Measurements from ENCODE around the gene NDUFAF8. TPM values are rescaled to one million over a fixed set of nuclear protein-coding genes. Genes with fewer than 3 reads are reported as not detected.

The NDUFAF8 gene
- total RNA-seq, 6 experiments from 2014 or later, result 15.7 to 35.9 (median 23.3) TPM

DNA sequence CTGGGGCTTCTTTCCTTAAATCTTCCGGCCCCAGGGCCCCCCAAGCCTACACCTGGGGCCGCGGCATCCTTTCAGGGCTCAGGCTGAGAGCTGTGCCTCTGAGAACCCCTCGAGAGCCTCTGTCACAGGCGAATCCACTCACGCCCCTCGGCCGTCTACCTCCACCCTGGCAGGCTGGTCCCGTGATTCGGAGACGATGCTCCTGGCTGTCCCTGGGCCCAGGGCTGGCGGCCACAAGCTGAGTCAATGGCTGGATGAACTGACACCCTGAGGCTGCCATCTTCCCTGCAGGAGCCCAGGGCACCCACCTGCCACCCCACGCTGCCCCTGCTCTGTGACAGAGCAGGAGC is 4.6 kb upstream of the NDUFAF8 start:
- Histone ChIP-seq H3K27me3 (no peaks in the 10 kb centered on the region), H3K9me3 (no peaks in the 10 kb centered on the region), H3K36me3 (peaks cover 0 to 19% (median 1%) of the 10 kb centered on the region in 4 donors), H3K4me3 (no peak overlapping the region), H3K27ac (no peak overlapping the region), H3K4me1 (peaks cover 0 to 11% (median 3%) of the 10 kb centered on the region in 4 donors)
- ATAC-seq (no peak), DNase-seq (no peak)
- 93% methylated on average over 3 of the region's 13 CpGs for WGBS (ENCODE audit: insufficient coverage, low coverage, low lambda C conversion rate, missing lambda C conversion rate)
- intact Hi-C loops (cut with DNase I), result loop anchor here in 1 of 2 donors (10.0 kb wide), 1 partner anchor 90 kb away; no protein-coding TSS in a partner anchor
- TF ChIP-seq POLR2A (IDR thresholded peaks at IDR 0.05), result no peak
- TF ChIP-seq, protein P1, sequence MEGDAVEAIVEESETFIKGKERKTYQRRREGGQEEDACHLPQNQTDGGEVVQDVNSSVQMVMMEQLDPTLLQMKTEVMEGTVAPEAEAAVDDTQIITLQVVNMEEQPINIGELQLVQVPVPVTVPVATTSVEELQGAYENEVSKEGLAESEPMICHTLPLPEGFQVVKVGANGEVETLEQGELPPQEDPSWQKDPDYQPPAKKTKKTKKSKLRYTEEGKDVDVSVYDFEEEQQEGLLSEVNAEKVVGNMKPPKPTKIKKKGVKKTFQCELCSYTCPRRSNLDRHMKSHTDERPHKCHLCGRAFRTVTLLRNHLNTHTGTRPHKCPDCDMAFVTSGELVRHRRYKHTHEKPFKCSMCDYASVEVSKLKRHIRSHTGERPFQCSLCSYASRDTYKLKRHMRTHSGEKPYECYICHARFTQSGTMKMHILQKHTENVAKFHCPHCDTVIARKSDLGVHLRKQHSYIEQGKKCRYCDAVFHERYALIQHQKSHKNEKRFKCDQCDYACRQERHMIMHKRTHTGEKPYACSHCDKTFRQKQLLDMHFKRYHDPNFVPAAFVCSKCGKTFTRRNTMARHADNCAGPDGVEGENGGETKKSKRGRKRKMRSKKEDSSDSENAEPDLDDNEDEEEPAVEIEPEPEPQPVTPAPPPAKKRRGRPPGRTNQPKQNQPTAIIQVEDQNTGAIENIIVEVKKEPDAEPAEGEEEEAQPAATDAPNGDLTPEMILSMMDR (IDR thresholded peaks at IDR 0.05), result no peak

DNA sequence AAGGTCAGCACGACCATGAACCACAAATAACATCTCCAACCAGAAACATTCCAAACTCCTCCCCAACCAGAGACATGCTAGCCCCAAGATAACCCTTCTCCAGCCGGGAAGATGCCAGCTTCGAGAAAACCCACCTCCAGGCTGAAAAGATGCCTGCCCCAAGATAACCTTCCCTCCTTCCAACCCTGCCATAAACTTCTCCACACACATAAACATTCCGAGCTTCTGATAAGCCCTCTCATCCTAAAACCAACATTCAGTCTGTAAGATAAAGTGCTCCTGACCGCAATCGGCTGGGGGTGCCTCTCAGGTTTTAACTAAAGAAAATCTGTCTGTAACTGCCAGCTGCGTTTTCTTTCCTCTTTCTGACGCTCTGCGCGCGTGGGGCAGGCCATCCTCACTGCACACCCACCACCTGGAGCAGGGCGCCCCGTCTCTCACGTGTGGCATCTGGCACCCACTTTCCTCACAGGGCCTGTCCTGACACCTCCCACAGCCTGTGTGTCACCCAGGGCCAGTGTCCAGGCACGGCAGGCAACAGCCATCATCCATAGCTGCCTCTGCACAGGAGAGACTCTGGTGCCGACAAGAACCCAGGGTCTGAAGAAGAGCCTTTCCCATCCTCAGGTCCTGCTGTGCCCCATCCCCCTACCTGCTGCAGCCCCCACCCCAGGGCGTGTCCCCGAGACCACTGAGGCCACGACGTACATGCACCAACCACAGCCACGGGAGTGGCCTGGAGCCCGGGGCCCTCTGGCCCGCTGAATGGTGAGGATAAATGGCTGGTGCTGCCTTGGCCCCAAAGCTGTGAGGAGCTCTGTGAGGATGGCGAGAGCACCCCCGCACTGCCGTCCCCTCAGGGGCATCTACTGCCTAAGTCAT is 3.9 kb upstream of the NDUFAF8 start:
- intact Hi-C loops (cut with DNase I), result loop anchor here in 1 of 2 donors (10.0 kb wide), 1 partner anchor 90 kb away; no protein-coding TSS in a partner anchor
- no peak for TF ChIP-seq POLR2A (IDR thresholded peaks at IDR 0.05)
- TF ChIP-seq, protein P1 (IDR thresholded peaks at IDR 0.05), result no peak
- H3K9me3 ChIP-seq, result no peaks in the 10 kb centered on the region
- H3K36me3 ChIP-seq, result peaks cover 0 to 14% (median 1%) of the 10 kb centered on the region in 4 donors
- no peaks in the 10 kb centered on the region for H3K27me3 ChIP-seq
- no peak for DNase-seq
- H3K4me3 ChIP-seq, result no peak overlapping the region
- ATAC-seq, result no peak
- no peak overlapping the region for H3K27ac ChIP-seq
- H3K4me1 ChIP-seq, result peaks cover 0 to 11% (median 5%) of the 10 kb centered on the region in 4 donors
- 95% methylated on average over 15 of the region's 26 CpGs for WGBS (ENCODE audit: insufficient coverage, low coverage, low lambda C conversion rate, missing lambda C conversion rate)

DNA sequence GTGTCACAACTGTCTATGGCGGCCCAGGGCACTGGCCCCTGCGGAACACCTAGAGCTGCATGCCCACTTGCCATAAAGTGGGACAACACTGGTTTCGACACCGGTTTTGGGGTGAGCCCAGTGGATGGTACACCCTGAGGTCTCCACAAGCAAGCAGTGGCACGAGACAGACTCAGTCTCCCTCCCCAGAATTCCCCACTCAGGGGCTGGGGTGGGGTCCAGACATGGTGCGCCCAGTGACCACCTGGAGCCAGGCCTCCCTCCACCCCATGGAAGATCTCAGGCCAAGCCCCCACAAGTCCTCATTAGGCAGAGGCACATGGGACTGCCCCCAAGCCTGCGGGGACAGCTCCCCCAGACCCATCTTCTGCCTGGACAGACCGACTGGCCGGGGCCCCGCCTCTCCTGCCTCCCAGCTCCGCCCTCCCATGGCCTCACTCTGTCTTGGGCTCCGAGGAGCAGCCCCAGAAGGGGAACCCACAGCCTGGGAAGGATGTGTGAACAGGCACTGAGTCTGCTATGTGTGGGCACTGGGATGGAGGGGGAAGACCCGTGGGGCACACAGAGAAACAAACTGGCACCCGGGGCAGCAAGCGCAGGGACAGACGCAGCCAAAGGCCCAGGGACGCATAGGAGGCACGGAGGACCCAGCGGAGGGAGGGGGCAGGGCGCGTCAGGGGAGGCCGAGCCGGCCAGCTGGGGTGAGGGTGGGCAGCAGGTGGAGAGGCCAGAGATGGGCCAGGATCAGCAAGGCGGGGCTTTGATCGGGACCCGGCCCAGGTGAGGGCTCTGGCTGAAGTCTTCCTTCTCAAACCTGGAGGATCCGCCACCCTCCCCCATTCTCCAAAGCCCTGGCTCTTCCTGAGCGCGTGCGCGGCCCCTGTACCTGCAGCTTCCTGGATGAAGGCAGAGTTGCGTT is 3.0 kb upstream of the NDUFAF8 start:
- H3K4me3 ChIP-seq, result no peak overlapping the region
- intact Hi-C loops (cut with DNase I), result loop anchor here in 1 of 2 donors (10.0 kb wide), 1 partner anchor 91 kb away; no protein-coding TSS in a partner anchor
- 92% methylated on average over 8 of the region's 32 CpGs for WGBS (ENCODE audit: insufficient coverage, low coverage, low lambda C conversion rate, missing lambda C conversion rate)
- no peaks in the 10 kb centered on the region for H3K9me3 ChIP-seq
- H3K4me1 ChIP-seq, result peaks cover 0 to 12% (median 5%) of the 10 kb centered on the region in 4 donors
- no peak overlapping the region for H3K27ac ChIP-seq
- ATAC-seq, result no peak
- no peaks in the 10 kb centered on the region for H3K27me3 ChIP-seq
- TF ChIP-seq, protein P1 (IDR thresholded peaks at IDR 0.05), result no peak
- TF ChIP-seq POLR2A (IDR thresholded peaks at IDR 0.05), result no peak
- peaks cover 0 to 14% (median 1%) of the 10 kb centered on the region in 4 donors for H3K36me3 ChIP-seq
- peak in 1 of 3 donors; percentile 20 for DNase-seq

DNA sequence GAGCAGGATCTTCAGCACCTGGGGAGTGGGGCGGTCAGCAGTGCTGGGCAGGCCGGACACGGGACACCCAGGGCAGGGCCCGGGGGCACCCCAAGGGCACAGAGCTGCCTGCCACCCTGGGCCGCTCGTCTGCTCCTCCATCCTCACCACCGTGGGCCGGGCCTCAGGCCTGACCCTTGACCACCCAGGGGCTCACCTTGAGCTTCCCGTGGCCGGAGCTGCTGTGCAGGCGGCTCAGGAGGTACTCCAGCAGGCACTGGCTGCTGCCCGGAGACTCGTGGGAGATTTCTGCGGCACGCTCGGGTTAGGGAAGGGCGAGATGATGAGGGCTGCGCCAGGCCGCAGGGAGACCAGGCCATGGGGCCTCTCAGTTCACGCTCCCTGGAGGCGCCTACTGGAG is 2.3 kb upstream of the NDUFAF8 start:
- Histone ChIP-seq H3K36me3 (peaks cover 0 to 14% (median 1%) of the 10 kb centered on the region in 4 donors), H3K4me3 (no peak overlapping the region), H3K27ac (no peak overlapping the region), H3K27me3 (no peaks in the 10 kb centered on the region), H3K4me1 (peaks cover 0 to 12% (median 5%) of the 10 kb centered on the region in 4 donors), H3K9me3 (no peaks in the 10 kb centered on the region)
- WGBS (ENCODE audit: insufficient coverage, low coverage, low lambda C conversion rate, missing lambda C conversion rate), result no CpG with 5 or more reads among the region's 21 CpGs
- no peak for DNase-seq
- ATAC-seq, result no peak
- no peak for TF ChIP-seq POLR2A (IDR thresholded peaks at IDR 0.05)
- TF ChIP-seq, protein P1 (IDR thresholded peaks at IDR 0.05), result no peak
- intact Hi-C loops (cut with DNase I), result loop anchor here in 1 of 2 donors (10.0 kb wide), 1 partner anchor 92 kb away; no protein-coding TSS in a partner anchor
